ENCODE results near the gene CILP2. TPM values are rescaled to one million over a fixed set of nuclear protein-coding genes. Genes with fewer than 3 reads are reported as not detected.
A peak's percentile ranks its signal among the peaks of the same experiment; 100 is the strongest.

Gene CILP2
- total and polyA plus RNA-seq, 2 of the 4 experiments (the other 2 are of a cell fraction) = 0.18 to 0.87 TPM

DNA sequence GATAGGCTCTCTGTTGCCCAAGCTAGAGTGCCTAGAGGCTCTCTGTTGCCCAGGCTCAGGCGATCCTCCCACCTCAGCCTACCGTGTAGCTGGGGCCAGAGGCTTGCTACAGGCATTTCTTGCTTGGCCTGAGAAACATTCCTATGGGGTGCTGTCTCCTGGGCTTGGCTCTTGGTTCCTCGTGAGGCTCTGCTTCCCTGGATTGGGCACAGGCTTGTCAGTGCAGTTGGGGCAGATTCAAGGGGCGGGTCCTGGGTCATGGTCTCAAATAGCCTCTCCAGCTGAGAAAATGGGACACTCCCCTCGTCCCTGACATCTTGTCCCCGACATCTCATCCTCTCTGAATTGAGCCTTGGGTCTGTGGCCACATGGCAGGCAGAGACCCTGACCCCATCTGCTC lies 27.6 kb upstream of the CILP2 start:
- no peak overlapping the region for H2AFZ ChIP-seq (replicated peaks; ENCODE audit: low read length, poor library complexity)
- H2BK15ac ChIP-seq (ENCODE audit: low read depth, low read length) = no peak overlapping the region
- H3K18ac ChIP-seq (ENCODE audit: low read depth, low read length) = no peak overlapping the region
- no peak overlapping the region for H2BK5ac ChIP-seq (ENCODE audit: low read depth, low read length, poor library complexity, severe bottlenecking)
- ChIA-PET CTCF (no interaction called here), POLR2A (ENCODE audit: unreplicated experiment) (no interaction called here)
- BruUV-seq (replicated peaks) = no TSS peak
- H3K9me1 ChIP-seq (ENCODE audit: insufficient read depth, low read length) = peaks cover 5% of the 10 kb centered on the region; the same call in 1 of the 2 replicates
- H3K27ac ChIP-seq (ENCODE audit: insufficient read depth, low read length) = no peak overlapping the region
- H3K4ac ChIP-seq (ENCODE audit: low read depth, low read length) = no peak overlapping the region
- no peak overlapping the region for H3K4me2 ChIP-seq (ENCODE audit: low read depth, low read length)
- no peak overlapping the region for H3K56ac ChIP-seq (ENCODE audit: extremely low read depth, insufficient read depth, low read length)
- no peak overlapping the region for H2AK9ac ChIP-seq (replicated peaks; ENCODE audit: low read depth, low read length, poor library complexity)
- no peak for TF ChIP-seq FOS (IDR thresholded peaks at IDR 0.05; ENCODE audit: low read depth, low read length)
- TF ChIP-seq MXI1 (IDR thresholded peaks at IDR 0.05; ENCODE audit: borderline replicate concordance, low read depth, low read length) = no peak
- no peak for TF ChIP-seq MAZ (IDR thresholded peaks at IDR 0.05; ENCODE audit: borderline replicate concordance, low read depth, low read length)
- TF ChIP-seq, protein P1, sequence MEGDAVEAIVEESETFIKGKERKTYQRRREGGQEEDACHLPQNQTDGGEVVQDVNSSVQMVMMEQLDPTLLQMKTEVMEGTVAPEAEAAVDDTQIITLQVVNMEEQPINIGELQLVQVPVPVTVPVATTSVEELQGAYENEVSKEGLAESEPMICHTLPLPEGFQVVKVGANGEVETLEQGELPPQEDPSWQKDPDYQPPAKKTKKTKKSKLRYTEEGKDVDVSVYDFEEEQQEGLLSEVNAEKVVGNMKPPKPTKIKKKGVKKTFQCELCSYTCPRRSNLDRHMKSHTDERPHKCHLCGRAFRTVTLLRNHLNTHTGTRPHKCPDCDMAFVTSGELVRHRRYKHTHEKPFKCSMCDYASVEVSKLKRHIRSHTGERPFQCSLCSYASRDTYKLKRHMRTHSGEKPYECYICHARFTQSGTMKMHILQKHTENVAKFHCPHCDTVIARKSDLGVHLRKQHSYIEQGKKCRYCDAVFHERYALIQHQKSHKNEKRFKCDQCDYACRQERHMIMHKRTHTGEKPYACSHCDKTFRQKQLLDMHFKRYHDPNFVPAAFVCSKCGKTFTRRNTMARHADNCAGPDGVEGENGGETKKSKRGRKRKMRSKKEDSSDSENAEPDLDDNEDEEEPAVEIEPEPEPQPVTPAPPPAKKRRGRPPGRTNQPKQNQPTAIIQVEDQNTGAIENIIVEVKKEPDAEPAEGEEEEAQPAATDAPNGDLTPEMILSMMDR (conservative IDR thresholded peaks at IDR 0.05; ENCODE audit: low read depth, low read length) = no peak
- TF ChIP-seq CHD1 (IDR thresholded peaks at IDR 0.05; ENCODE audit: low read depth, low read length) = no peak
- no peak for TF ChIP-seq MAFK (IDR thresholded peaks at IDR 0.05; ENCODE audit: low read depth, low read length)
- no peak for TF ChIP-seq POLR2A (IDR thresholded peaks at IDR 0.05; ENCODE audit: low read depth, low read length)
- no peak for TF ChIP-seq CEBPB (IDR thresholded peaks at IDR 0.05; ENCODE audit: low read depth, low read length)
- TF ChIP-seq, protein P2, sequence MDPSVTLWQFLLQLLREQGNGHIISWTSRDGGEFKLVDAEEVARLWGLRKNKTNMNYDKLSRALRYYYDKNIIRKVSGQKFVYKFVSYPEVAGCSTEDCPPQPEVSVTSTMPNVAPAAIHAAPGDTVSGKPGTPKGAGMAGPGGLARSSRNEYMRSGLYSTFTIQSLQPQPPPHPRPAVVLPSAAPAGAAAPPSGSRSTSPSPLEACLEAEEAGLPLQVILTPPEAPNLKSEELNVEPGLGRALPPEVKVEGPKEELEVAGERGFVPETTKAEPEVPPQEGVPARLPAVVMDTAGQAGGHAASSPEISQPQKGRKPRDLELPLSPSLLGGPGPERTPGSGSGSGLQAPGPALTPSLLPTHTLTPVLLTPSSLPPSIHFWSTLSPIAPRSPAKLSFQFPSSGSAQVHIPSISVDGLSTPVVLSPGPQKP (IDR thresholded peaks at IDR 0.05; ENCODE audit: borderline replicate concordance, low read depth, low read length) = no peak
- no peak for TF ChIP-seq RCOR1 (IDR thresholded peaks at IDR 0.05; ENCODE audit: insufficient replicate concordance, low read length)
- no peak for TF ChIP-seq SMC3 (IDR thresholded peaks at IDR 0.05; ENCODE audit: low read depth, low read length)
- in situ Hi-C loops (cut with MboI; ENCODE audit: low sequenced_read_pairs) (no loop called here), intact Hi-C loops (cut with micrococcal nuclease) (no loop called here), dilution Hi-C loops (cut with HindIII; ENCODE audit: low sequenced_read_pairs, unreplicated experiment) (no loop called here)
- 0 out of 2 replicates have a peak, but pooled peaks cover 3% of the 10 kb centered on the region for H3K9me3 ChIP-seq (ENCODE audit: control insufficient read depth, insufficient read depth, low read length)
- DNase-seq = no peak
- H2BK20ac ChIP-seq (ENCODE audit: low read depth, low read length) = no peak overlapping the region
- no peak overlapping the region for H3K9ac ChIP-seq (ENCODE audit: low read depth, low read length)
- no peaks in the 10 kb centered on the region; the same call in 1 of the 2 replicates for H4K20me1 ChIP-seq (ENCODE audit: insufficient read depth, low read length)
- no peak overlapping the region for H3K23ac ChIP-seq (ENCODE audit: low read depth, low read length)
- H3K14ac ChIP-seq (replicated peaks; ENCODE audit: low read depth, low read length) = no peak overlapping the region
- no peak overlapping the region for H3K4me3 ChIP-seq (ENCODE audit: insufficient read depth, low read depth, low read length)
- peaks cover 0 to 7% of the 10 kb centered on the region in 2 experiments; a peak in 1 of 4 replicates for H3K79me1 ChIP-seq (ENCODE audit: low read depth in 1 of 2, low read length in 2 of 2)
- no peak overlapping the region for H2AK5ac ChIP-seq (ENCODE audit: low read depth, low read length)
- H2BK120ac ChIP-seq (ENCODE audit: low read depth, low read length) = no peak overlapping the region
- H3K36me3 ChIP-seq (ENCODE audit: control insufficient read depth, insufficient read depth, low read length) = peaks cover 13% of the 10 kb centered on the region
- H3K4me1 ChIP-seq (ENCODE audit: control insufficient read depth, insufficient read depth, low read length) = peaks cover under 1% of the 10 kb centered on the region; the same call in 1 of the 2 replicates
- peak; percentile 46 for ATAC-seq (ENCODE audit: low read depth)
- H3K27me3 ChIP-seq (ENCODE audit: control insufficient read depth, insufficient read depth, low read length) = no peaks in the 10 kb centered on the region
- H4K91ac ChIP-seq (ENCODE audit: insufficient read depth, low read depth, low read length) = no peak overlapping the region
- H4K5ac ChIP-seq (ENCODE audit: low read depth, low read length) = no peak overlapping the region
- no peak overlapping the region for H4K8ac ChIP-seq (ENCODE audit: low read depth in 2 of 2, low read length in 2 of 2)
- WGBS, 2 experiments (ENCODE audit: extremely low coverage in 2 of 2, insufficient read length in 1 of 2) = 39% methylated on average over 3 of the region's 6 CpGs; no CpG with 5 or more reads in 1 of the 2 experiments

All from IMR-90 (cell line).